H4 (cell line): ENCODE measurements around the gene DDX42. TPM values are rescaled to one million over a fixed set of nuclear protein-coding genes. Genes with fewer than 3 reads are reported as not detected.
A peak's percentile ranks its signal among the peaks of the same experiment; 100 is the strongest.

Experiments used
- DNase-seq: peaks from one replicate; pipeline ENCODE4 v3.0.0-alpha.2; 2015; ENCODE audit warnings: low spot score
- total RNA-seq: library from RNA; depleted of rRNA; stranded (reverse); fragments of >200 nt; shearing (Covaris generic); gene quantifications from 2 replicates; pipeline ENCODE4 v1.2.3, GENCODE V29; 2014

The DDX42 gene
- total RNA-seq, 1 experiment from 2014 or later: 30.5 TPM

- DNase-seq: no peak
Observed at GRCh38 chr17:63823659-63824331, 49.8 kb downstream of the DDX42 start.

DNA sequence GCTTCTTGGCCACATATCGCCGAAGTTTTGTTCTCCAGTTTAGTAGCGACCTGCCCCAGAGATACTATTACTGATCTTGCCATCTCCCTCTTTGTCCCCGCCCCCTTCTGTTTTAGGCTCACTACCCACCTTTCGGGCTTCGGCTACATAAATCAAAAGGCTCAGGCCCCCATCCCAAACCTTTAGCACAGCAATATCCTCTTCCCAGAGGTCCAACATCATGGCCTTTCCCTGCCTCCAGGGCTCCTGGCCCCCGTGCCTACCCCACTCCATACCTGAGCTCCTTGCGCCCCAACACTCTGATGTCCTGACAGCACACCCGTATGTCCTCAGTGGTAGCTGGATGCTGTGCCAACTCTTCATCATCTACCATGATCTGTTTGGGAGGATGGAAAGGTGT lies 50.4 kb downstream of the DDX42 start:
- no peak for DNase-seq

- no peak for DNase-seq
Observed at GRCh38 chr17:63826468-63827001, 52.6 kb downstream of the DDX42 start.

- peak; percentile 96 for DNase-seq
Observed at GRCh38 chr17:63827002-63827800, 53.2 kb downstream of the DDX42 start, which contains the start of the genes FTSJ3 and PSMC5. TSS of gene FTSJ3 (minus strand) at chr17:63827663. CDS start at chr17:63826902, 761 bp downstream. TSS of gene PSMC5 (plus strand) at chr17:63827431. CDS start at chr17:63827491, 60 bp downstream.

- no peak for DNase-seq
Observed at GRCh38 chr17:63827801-63828221, 53.8 kb downstream of the DDX42 start.

GRCh38 chr17:63828936-63829335 lies 55.0 kb downstream of the DDX42 start:
- no peak for DNase-seq

GRCh38 chr17:63830278-63830677 lies 56.3 kb downstream of the DDX42 start:
- no peak for DNase-seq

- DNase-seq: no peak
Observed at GRCh38 chr17:63830904-63831491, 57.0 kb downstream of the DDX42 start.

GRCh38 chr17:63831505-63831904 lies 57.5 kb downstream of the DDX42 start:
- DNase-seq: no peak

- DNase-seq: no peak
Observed at GRCh38 chr17:63832014-63832413, 58.0 kb downstream of the DDX42 start.

DNA sequence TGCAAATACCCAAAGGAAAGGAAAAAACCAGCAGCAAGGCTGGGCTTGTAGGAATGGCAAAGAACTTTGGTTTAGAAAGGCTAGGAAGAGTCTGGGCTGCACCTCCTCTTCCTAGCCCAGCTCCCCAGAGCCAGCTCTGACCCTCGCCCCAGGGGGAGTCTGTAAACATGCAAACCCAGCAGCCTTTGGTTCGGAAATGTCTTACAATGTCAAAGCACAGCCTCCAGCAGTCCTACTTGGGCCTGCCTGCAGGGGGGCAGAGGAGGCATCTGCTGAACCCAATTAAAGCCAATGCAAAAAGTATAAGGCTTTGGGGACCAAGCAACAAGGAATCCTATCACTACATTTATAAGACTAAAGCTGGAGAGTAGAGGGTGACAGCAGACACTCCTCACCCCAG lies 58.5 kb downstream of the DDX42 start:
- DNase-seq: no peak

DNA sequence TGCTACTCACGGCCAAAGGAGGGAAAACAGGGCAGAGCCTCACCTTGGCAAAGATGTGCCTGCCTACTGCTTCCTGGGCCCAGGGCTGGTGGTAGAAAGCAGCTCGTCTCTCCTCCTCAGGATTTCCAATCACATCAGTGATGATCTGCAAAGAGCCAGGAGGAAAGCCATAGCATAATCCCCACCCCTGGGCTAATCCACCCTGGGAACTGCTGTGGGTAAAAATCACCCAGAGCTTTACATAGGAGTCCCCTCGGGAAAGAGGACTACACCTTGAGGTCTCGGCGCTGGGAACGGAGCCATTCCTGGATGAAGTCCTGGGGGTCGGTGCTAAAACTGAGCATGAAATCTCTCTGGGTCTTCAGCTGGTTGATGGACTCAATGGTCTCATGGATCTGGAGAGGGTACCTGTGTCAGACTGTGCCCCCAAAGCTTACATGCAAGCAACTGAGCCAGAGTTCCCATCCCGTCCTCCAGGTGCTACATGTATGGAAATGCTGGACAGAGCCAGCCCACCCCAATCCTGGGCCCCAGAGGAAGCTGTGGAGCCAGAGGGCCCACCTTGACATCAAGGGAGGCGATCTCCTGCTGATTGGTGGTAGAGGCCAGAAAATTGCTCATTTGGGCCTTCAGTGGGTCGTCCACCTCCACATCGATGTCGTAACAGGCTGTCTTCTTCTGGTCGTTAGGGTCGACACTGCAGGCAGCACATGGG lies 59.2 kb downstream of the DDX42 start:
- DNase-seq: no peak

DNA sequence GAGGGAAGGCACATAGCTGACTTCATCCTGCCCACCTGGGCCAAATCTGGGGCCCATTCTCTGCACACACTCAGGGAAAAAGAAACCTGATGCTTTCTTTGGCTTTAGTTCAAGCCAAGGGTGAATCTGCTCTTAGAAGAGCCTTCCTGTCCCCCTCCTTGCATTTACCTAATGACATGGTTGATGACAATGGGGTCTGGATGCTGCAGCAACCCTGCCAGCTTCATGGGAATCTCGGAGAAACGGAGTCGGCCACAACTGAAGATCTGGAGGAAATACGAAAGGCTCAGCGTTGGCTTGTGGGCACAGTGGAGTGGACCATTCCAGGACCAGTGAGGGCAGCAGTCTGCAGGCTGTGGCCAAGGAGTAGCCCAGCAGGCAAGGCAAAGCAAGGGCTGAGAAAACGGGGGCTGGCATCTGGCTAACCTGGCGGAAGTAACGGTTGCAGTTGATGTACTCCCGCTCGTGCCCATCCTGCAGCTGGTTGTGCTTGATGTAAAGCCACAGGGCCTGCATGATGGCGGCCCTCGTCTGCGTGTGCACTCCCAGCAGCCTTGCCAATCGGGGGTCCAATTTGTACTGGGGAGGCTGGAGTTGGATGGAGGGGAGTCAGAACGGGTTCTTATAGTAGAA lies 59.9 kb downstream of the DDX42 start:
- DNase-seq: no peak

DNA sequence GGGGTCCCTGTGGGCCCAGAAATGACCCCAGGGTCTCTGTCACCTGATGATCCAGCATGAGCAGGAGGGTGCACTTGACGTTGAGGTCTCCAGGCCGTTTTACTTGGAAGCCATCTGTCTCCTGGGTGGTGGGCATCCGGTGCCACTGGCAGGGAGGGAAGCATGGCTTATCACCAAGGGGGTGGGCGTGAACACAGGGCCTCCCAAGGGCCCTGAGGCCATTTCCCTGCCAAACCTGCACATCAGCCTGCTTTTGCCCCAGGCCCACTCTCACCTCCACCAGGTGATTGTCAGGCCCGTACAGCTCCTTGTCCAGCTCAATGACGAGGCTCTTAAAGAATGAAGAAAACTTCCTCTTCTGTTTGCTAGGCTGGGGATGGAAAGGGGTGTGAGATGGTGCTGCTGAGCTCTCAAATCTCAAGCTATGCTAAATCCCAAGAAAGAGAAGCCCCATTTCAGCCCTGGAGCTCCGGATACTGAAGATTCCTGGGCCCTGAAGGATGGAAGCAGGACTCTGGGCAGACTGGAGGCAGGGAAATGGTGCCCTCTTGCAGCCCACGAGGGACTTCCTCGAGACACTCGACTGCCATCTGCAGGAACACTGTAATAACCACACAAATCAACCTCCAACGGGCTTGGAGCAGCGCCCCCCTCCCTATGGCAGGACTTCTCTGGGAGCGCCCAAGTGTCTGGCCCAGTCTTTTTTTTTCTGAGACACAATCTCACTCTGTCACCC lies 60.6 kb downstream of the DDX42 start:
- peak; percentile 94 for DNase-seq

GRCh38 chr17:63835167-63835720 lies 61.3 kb downstream of the DDX42 start:
- no peak for DNase-seq

DNA sequence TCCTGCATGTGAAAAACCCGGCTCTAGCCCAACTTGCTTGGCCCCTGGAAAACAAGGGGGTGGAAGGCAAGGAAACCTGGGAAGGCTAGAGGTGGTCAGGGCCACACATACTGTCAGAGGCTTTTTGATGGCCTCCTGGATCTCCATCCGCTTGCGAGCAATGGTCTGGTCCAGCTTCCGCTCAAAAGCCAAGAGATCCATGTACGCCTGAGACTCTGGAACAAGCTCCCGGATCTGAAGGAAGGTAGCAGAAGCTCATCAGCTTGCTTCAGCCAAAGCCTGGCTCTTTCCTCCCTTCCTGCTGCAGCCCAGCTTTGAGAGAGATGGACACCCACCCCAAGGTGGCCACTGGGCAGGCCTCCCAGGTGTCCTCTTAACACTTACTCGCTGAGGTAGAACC lies 62.8 kb downstream of the DDX42 start:
- no peak for DNase-seq

DNA sequence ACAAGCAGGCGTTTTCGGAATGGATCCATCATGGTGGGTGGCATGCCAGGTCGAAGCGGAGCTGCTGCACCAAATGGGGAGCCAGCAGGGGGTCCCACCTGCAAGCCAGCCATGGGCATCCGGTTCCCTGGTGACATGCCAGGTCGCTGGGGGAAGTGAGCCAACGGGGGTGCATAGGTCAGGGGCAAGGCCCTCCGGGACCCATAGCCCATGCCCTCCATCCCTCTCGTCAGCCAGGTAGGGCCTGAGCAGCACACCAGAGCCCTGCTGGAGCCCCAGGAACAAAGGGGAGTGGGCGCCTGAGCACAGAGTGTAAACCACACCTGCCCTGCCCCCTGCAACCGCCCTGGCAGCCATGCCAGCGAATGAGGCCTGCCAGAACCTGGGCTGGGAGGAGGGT lies 63.5 kb downstream of the DDX42 start:
- DNase-seq: no peak

- DNase-seq: no peak
Observed at GRCh38 chr17:63837962-63838600, 64.1 kb downstream of the DDX42 start.

DNA sequence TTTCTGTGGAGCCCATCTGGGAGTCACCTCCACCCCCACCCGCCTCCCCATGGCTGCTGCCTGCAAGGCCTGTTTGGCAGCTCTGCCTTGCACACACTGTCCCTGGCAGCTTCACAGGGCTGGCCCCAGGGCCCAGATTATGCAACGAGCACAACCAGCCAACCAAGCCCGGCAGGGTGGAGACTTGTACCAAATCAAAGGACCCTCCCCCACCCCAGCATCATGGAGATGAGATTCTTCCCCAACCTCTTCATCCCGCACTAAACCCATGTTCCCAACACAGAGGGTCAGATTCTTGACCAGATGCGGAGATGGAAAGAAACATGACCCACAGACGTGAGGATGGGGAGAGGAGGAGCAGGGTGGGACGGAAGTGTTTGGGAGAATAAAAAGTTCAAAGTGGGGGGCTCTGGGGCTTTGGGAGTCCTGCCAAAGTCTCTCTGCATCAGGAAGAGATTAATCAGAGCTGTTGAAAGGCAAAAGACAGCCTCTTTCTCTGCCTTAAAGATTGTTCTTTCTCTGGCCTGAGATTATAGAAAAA lies 64.7 kb downstream of the DDX42 start:
- no peak for DNase-seq
